ENCODE data around the gene ATP13A4.

Gene ATP13A4

GRCh38 chr3:193496658-193497057, 58.0 kb downstream of the ATP13A4 start:
- Mint-ChIP-seq H3K9me3 (no peaks in the 10 kb centered on the region), H3K27ac (no peak overlapping the region), H3K27me3 (ENCODE audit: low read depth) (no peaks in the 10 kb centered on the region), H3K4me1 (ENCODE audit: low read depth) (no peaks in the 10 kb centered on the region), H3K36me3 (ENCODE audit: low read depth) (no peaks in the 10 kb centered on the region), H3K4me3 (no peak overlapping the region)

GRCh38 chr3:193491026-193491425, 63.7 kb downstream of the ATP13A4 start:
- Mint-ChIP-seq H3K27me3 (ENCODE audit: low read depth) (no peaks in the 10 kb centered on the region), H3K36me3 (ENCODE audit: low read depth) (no peaks in the 10 kb centered on the region), H3K4me3 (no peak overlapping the region), H3K27ac (no peak overlapping the region), H3K4me1 (ENCODE audit: low read depth) (no peaks in the 10 kb centered on the region), H3K9me3 (no peaks in the 10 kb centered on the region)

GRCh38 chr3:193490580-193490979, 64.1 kb downstream of the ATP13A4 start:
- Mint-ChIP-seq H3K27me3 (ENCODE audit: low read depth) (no peaks in the 10 kb centered on the region), H3K4me1 (ENCODE audit: low read depth) (no peaks in the 10 kb centered on the region), H3K27ac (no peak overlapping the region), H3K4me3 (no peak overlapping the region), H3K36me3 (ENCODE audit: low read depth) (no peaks in the 10 kb centered on the region), H3K9me3 (no peaks in the 10 kb centered on the region)

GRCh38 chr3:193489949-193490348, 64.7 kb downstream of the ATP13A4 start:
- no peak overlapping the region for H3K4me3 Mint-ChIP-seq
- H3K9me3 Mint-ChIP-seq: no peaks in the 10 kb centered on the region
- no peak overlapping the region for H3K27ac Mint-ChIP-seq
- H3K4me1 Mint-ChIP-seq (ENCODE audit: low read depth): no peaks in the 10 kb centered on the region
- no peaks in the 10 kb centered on the region for H3K27me3 Mint-ChIP-seq (ENCODE audit: low read depth)
- no peaks in the 10 kb centered on the region for H3K36me3 Mint-ChIP-seq (ENCODE audit: low read depth)

GRCh38 chr3:193488741-193489140, 66.0 kb downstream of the ATP13A4 start:
- no peaks in the 10 kb centered on the region for H3K27me3 Mint-ChIP-seq (ENCODE audit: low read depth)
- no peaks in the 10 kb centered on the region for H3K4me1 Mint-ChIP-seq (ENCODE audit: low read depth)
- H3K9me3 Mint-ChIP-seq: no peaks in the 10 kb centered on the region
- no peak overlapping the region for H3K27ac Mint-ChIP-seq
- H3K4me3 Mint-ChIP-seq: no peak overlapping the region
- H3K36me3 Mint-ChIP-seq (ENCODE audit: low read depth): no peaks in the 10 kb centered on the region

- no peak overlapping the region for H3K4me3 Mint-ChIP-seq
- H3K27ac Mint-ChIP-seq: no peak overlapping the region
- no peaks in the 10 kb centered on the region for H3K4me1 Mint-ChIP-seq (ENCODE audit: low read depth)
- no peaks in the 10 kb centered on the region for H3K27me3 Mint-ChIP-seq (ENCODE audit: low read depth)
- no peaks in the 10 kb centered on the region for H3K9me3 Mint-ChIP-seq
- no peaks in the 10 kb centered on the region for H3K36me3 Mint-ChIP-seq (ENCODE audit: low read depth)
Measured at GRCh38 chr3:193483988-193484539, 70.6 kb downstream of the ATP13A4 start.

- Mint-ChIP-seq H3K4me1 (ENCODE audit: low read depth) (no peaks in the 10 kb centered on the region), H3K27me3 (ENCODE audit: low read depth) (peaks cover 7% of the 10 kb centered on the region)
Measured at GRCh38 chr3:193481436-193481835, 73.3 kb downstream of the ATP13A4 start.

GRCh38 chr3:193474446-193474845, 80.2 kb downstream of the ATP13A4 start:
- no peak overlapping the region for H3K4me3 Mint-ChIP-seq
- H3K9me3 Mint-ChIP-seq: no peaks in the 10 kb centered on the region
- peaks cover 7% of the 10 kb centered on the region for H3K27me3 Mint-ChIP-seq (ENCODE audit: low read depth)
- no peaks in the 10 kb centered on the region for H3K36me3 Mint-ChIP-seq (ENCODE audit: low read depth)
- no peaks in the 10 kb centered on the region for H3K4me1 Mint-ChIP-seq (ENCODE audit: low read depth)
- no peak overlapping the region for H3K27ac Mint-ChIP-seq

More at GRCh38 chr3:193481436-193481835, 73.3 kb downstream of the ATP13A4 start:
- Mint-ChIP-seq H3K9me3 (no peaks in the 10 kb centered on the region), H3K36me3 (ENCODE audit: low read depth) (no peaks in the 10 kb centered on the region), H3K27ac (no peak overlapping the region), H3K4me3 (no peak overlapping the region)

GRCh38 chr3:193470710-193471109, 84.0 kb downstream of the ATP13A4 start:
- Mint-ChIP-seq H3K27ac (no peak overlapping the region), H3K4me1 (ENCODE audit: low read depth) (no peaks in the 10 kb centered on the region), H3K4me3 (no peak overlapping the region), H3K27me3 (ENCODE audit: low read depth) (no peaks in the 10 kb centered on the region), H3K36me3 (ENCODE audit: low read depth) (no peaks in the 10 kb centered on the region), H3K9me3 (no peaks in the 10 kb centered on the region)

- no peaks in the 10 kb centered on the region for H3K36me3 Mint-ChIP-seq (ENCODE audit: low read depth)
- H3K4me1 Mint-ChIP-seq (ENCODE audit: low read depth): peaks cover 2% of the 10 kb centered on the region
- no peaks in the 10 kb centered on the region for H3K9me3 Mint-ChIP-seq
- H3K27me3 Mint-ChIP-seq (ENCODE audit: low read depth): no peaks in the 10 kb centered on the region
- no peak overlapping the region for H3K4me3 Mint-ChIP-seq
- no peak overlapping the region for H3K27ac Mint-ChIP-seq
Measured at GRCh38 chr3:193465992-193466608, 88.6 kb downstream of the ATP13A4 start.

GRCh38 chr3:193464889-193465288, 89.8 kb downstream of the ATP13A4 start:
- no peaks in the 10 kb centered on the region for H3K9me3 Mint-ChIP-seq
- no peaks in the 10 kb centered on the region for H3K27me3 Mint-ChIP-seq (ENCODE audit: low read depth)
- peaks cover 2% of the 10 kb centered on the region for H3K4me1 Mint-ChIP-seq (ENCODE audit: low read depth)
- H3K27ac Mint-ChIP-seq: no peak overlapping the region
- H3K36me3 Mint-ChIP-seq (ENCODE audit: low read depth): no peaks in the 10 kb centered on the region
- H3K4me3 Mint-ChIP-seq: no peak overlapping the region

- H3K4me3 Mint-ChIP-seq: no peak overlapping the region
- no peaks in the 10 kb centered on the region for H3K27me3 Mint-ChIP-seq (ENCODE audit: low read depth)
- H3K36me3 Mint-ChIP-seq (ENCODE audit: low read depth): no peaks in the 10 kb centered on the region
- no peaks in the 10 kb centered on the region for H3K9me3 Mint-ChIP-seq
- H3K27ac Mint-ChIP-seq: no peak overlapping the region
- H3K4me1 Mint-ChIP-seq (ENCODE audit: low read depth): peaks cover 2% of the 10 kb centered on the region
Measured at GRCh38 chr3:193457526-193457925, 97.2 kb downstream of the ATP13A4 start.

- H3K36me3 Mint-ChIP-seq (ENCODE audit: low read depth): no peaks in the 10 kb centered on the region
- H3K27me3 Mint-ChIP-seq (ENCODE audit: low read depth): no peaks in the 10 kb centered on the region
- no peaks in the 10 kb centered on the region for H3K9me3 Mint-ChIP-seq
- no peaks in the 10 kb centered on the region for H3K4me1 Mint-ChIP-seq (ENCODE audit: low read depth)
- no peak overlapping the region for H3K27ac Mint-ChIP-seq
- H3K4me3 Mint-ChIP-seq: no peak overlapping the region
Measured at GRCh38 chr3:193452338-193452737, 102.4 kb downstream of the ATP13A4 start.

- no peak overlapping the region for H3K27ac Mint-ChIP-seq
- H3K4me3 Mint-ChIP-seq: no peak overlapping the region
- no peaks in the 10 kb centered on the region for H3K4me1 Mint-ChIP-seq (ENCODE audit: low read depth)
- peaks cover 3% of the 10 kb centered on the region for H3K27me3 Mint-ChIP-seq (ENCODE audit: low read depth)
- no peaks in the 10 kb centered on the region for H3K9me3 Mint-ChIP-seq
- H3K36me3 Mint-ChIP-seq (ENCODE audit: low read depth): no peaks in the 10 kb centered on the region
Measured at GRCh38 chr3:193451902-193452301, 102.8 kb downstream of the ATP13A4 start.

GRCh38 chr3:193446965-193447602, 107.6 kb downstream of the ATP13A4 start:
- Mint-ChIP-seq H3K4me1 (ENCODE audit: low read depth) (no peaks in the 10 kb centered on the region), H3K36me3 (ENCODE audit: low read depth) (no peaks in the 10 kb centered on the region), H3K9me3 (no peaks in the 10 kb centered on the region), H3K27ac (no peak overlapping the region), H3K27me3 (ENCODE audit: low read depth) (peaks cover 3% of the 10 kb centered on the region), H3K4me3 (no peak overlapping the region)

All from T-helper 1 cell treated with Interleukin-12 subunit alpha and Interleukin-12 subunit beta and Interleukin-4 antibody, amounts not matched to agents 30 μg/mL and 1 μg/mL, for 36 hours (primary cell).